Measurements from ENCODE around the gene MOB3B.

The MOB3B gene

GRCh38 chr9:27413511-27414219 lies 115.9 kb downstream of the MOB3B start:
- no peak for DNase-seq

- DNase-seq: no peak
Measured at GRCh38 chr9:27412963-27413362, 116.7 kb downstream of the MOB3B start.

GRCh38 chr9:27412081-27412480 lies 117.5 kb downstream of the MOB3B start:
- DNase-seq: no peak

GRCh38 chr9:27408482-27408881 lies 121.1 kb downstream of the MOB3B start:
- DNase-seq: no peak

- no peak for DNase-seq
Measured at GRCh38 chr9:27408001-27408400, 121.6 kb downstream of the MOB3B start.

GRCh38 chr9:27407491-27407890 lies 122.1 kb downstream of the MOB3B start:
- no peak for DNase-seq

GRCh38 chr9:27404661-27405060 lies 125.0 kb downstream of the MOB3B start:
- no peak for DNase-seq

GRCh38 chr9:27402626-27403025 lies 127.0 kb downstream of the MOB3B start:
- DNase-seq: no peak

- DNase-seq: no peak
Measured at GRCh38 chr9:27400334-27400880, 129.2 kb downstream of the MOB3B start.

GRCh38 chr9:27398982-27399653 lies 130.5 kb downstream of the MOB3B start:
- no peak for DNase-seq

- no peak for DNase-seq
Measured at GRCh38 chr9:27396495-27396894, 133.1 kb downstream of the MOB3B start.

GRCh38 chr9:27395484-27395921 lies 134.1 kb downstream of the MOB3B start:
- DNase-seq: no peak

GRCh38 chr9:27394826-27395201 lies 134.8 kb downstream of the MOB3B start:
- DNase-seq: no peak

- DNase-seq: no peak
Measured at GRCh38 chr9:27394154-27394825, 135.3 kb downstream of the MOB3B start.

- no peak for DNase-seq
Measured at GRCh38 chr9:27393054-27393846, 136.4 kb downstream of the MOB3B start.

- no peak for DNase-seq
Measured at GRCh38 chr9:27392451-27392850, 137.2 kb downstream of the MOB3B start.

- DNase-seq: no peak
Measured at GRCh38 chr9:27391040-27391895, 138.3 kb downstream of the MOB3B start.

- DNase-seq: no peak
Measured at GRCh38 chr9:27388150-27388549, 141.5 kb downstream of the MOB3B start.

- DNase-seq: no peak
Measured at GRCh38 chr9:27387722-27388121, 141.9 kb downstream of the MOB3B start.

- no peak for DNase-seq
Measured at GRCh38 chr9:27386571-27387091, 143.0 kb downstream of the MOB3B start.

GRCh38 chr9:27385606-27386322 lies 143.8 kb downstream of the MOB3B start:
- DNase-seq: no peak

Measured in CD4-positive, alpha-beta T cell treated with Interferon alpha-2 for 1 hour (primary cell).